Stimulated activated CD4-positive, alpha-beta T cell treated with anti-CD3 and anti-CD28 coated beads, Interleukin-15, amount 100 ng/mL, for 24 hours (primary cell): ENCODE measurements around the gene CREB3L2.
"Not testable (repeated sequence)": the region's sequence is repeated elsewhere in the genome, so short reads cannot be mapped to it uniquely, and the experiment has no call there.

Experiments used
- DNase-seq: peaks from one replicate; pipeline ENCODE4 v3.0.0-alpha.2; 2020

The CREB3L2 gene

DNA sequence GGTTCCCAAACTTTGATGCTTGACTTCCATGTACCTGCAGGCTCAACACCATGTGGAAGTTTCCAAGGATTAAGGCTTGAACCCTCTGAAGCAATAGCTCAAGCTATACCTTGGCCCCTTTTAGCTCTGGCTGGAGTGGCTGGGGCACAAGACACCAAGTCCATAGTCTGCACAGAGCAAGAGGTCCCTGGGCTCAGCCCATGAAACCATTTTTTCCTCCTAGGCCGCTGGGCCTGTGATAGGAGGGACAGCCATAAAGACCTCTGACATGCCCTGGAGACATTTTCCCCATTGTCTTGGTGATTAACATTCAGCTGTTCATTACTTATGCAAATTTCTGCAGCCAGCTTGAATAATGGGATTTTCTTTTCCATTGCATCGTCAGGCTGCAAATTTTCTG is 169.5 kb downstream of the CREB3L2 start:
- no peak for DNase-seq

DNA sequence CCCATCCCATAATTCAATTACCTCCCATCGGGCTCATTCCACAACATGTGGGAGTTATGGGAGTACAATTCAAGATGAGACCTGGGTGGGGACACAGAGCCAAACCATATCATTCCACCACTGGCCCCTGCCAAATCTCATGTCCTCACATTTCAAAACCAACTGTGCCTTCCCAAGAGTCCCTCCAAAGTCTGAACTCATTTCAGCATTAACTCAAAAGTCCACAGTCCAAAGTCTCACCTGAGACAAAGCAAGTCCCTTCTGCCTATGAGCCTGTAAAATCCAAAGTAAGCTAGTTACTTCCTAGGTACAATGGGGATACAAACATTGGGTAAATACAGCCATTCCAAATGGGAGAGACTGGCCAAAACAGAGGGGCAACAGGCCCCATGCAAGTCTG is 170.3 kb downstream of the CREB3L2 start:
- not testable (repeated sequence) for DNase-seq

DNA sequence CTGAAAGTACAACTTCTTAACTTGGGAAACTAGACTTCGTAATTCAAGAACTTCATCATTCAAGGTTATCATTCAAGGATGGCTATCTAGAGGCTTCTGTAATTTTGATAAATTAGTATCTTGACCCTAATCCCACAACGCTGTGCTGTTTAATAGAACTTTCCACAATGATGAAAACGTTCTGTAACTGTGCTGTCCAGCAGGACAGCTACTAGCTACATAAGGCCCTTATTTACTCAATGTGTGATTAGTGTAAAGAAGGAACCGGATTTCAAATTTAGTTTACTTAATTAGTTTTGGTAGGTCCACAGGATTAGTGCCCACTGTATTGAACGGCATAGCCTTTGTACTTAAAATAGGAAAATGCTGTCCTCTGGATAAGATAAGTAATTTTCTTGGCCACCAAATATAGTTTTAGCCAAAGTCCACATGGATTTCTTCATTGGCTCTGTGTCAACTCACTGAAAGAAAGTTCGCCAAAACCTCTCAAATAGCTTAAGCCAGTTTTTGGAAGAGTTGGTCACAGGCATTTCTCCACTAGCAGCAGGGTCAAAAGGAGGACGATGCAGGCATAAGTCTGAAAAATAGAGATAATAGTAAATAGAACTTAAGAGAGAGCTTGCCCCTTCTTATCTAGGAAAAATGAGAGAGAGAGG is 172.4 kb downstream of the CREB3L2 start:
- no peak for DNase-seq

DNA sequence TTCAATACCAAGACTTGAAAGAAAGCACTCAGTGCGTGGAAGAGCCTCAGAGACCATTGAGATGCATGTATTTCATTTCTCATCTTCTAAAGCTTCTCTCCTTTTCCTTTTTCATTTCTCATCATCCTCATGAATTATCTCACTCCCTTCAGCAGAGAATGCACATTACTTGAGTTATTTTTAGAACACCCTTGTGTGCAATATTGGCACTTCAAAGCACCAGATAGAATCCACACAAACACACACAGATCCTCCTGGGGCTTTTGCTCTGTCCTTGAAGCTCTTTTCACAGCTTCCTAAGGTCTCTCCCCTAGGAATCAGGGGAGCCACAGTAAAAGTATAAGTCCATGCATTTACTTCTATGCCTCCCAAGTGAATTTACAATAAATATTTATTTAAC is 173.4 kb downstream of the CREB3L2 start:
- no peak for DNase-seq

DNA sequence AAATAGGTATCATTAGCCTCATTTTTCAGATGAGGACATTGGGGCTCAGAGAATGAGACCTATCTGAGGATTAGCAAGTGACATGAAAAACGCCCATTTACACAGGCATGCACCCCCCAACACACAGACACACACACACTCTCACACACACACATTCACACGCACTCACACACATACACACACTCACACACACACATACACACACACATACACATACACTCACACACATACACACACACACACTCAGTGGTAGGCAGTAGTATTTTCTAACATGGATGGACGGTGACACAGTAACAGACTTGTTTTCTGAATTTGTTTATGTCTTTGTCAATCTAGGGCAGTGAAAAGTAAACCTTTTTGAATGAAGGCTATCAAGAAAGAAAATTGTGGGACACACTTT is 176.4 kb downstream of the CREB3L2 start:
- no peak for DNase-seq
